COR-L47 (cell line): ENCODE data around the gene RTN1.

Source experiments
- DNase-seq: peaks from one replicate; lab custom pipeline; 2025; lab: John Stamatoyannopoulos, UW

Gene RTN1

GRCh38 chr14:59850458-59850857, 20.1 kb downstream of the RTN1 start:
- no peak for DNase-seq

- no peak for DNase-seq
Measured at GRCh38 chr14:59849411-59850130, 21.0 kb downstream of the RTN1 start.

- DNase-seq: no peak
Measured at GRCh38 chr14:59848671-59849070, 21.9 kb downstream of the RTN1 start.

GRCh38 chr14:59847711-59848110, 22.9 kb downstream of the RTN1 start:
- DNase-seq: no peak

- DNase-seq: no peak
Measured at GRCh38 chr14:59846595-59846994, 24.0 kb downstream of the RTN1 start.

GRCh38 chr14:59845245-59845644, 25.3 kb downstream of the RTN1 start:
- no peak for DNase-seq

- DNase-seq: no peak
Measured at GRCh38 chr14:59844186-59844812, 26.3 kb downstream of the RTN1 start.

- DNase-seq: no peak
Measured at GRCh38 chr14:59836116-59836515, 34.5 kb downstream of the RTN1 start.

- DNase-seq: no peak
Measured at GRCh38 chr14:59832653-59833294, 37.8 kb downstream of the RTN1 start.

- DNase-seq: no peak
Measured at GRCh38 chr14:59831121-59831730, 39.4 kb downstream of the RTN1 start.

GRCh38 chr14:59830338-59830734, 40.2 kb downstream of the RTN1 start:
- DNase-seq: no peak

GRCh38 chr14:59829469-59830337, 40.9 kb downstream of the RTN1 start:
- no peak for DNase-seq

- no peak for DNase-seq
Measured at GRCh38 chr14:59828276-59828675, 42.3 kb downstream of the RTN1 start.

GRCh38 chr14:59827401-59827800, 43.2 kb downstream of the RTN1 start:
- DNase-seq: no peak

GRCh38 chr14:59826150-59826549, 44.4 kb downstream of the RTN1 start:
- no peak for DNase-seq

- DNase-seq: no peak
Measured at GRCh38 chr14:59823179-59823578, 47.4 kb downstream of the RTN1 start.

- DNase-seq: no peak
Measured at GRCh38 chr14:59819446-59820088, 51.0 kb downstream of the RTN1 start.

GRCh38 chr14:59816941-59817340, 53.6 kb downstream of the RTN1 start:
- DNase-seq: no peak

- no peak for DNase-seq
Measured at GRCh38 chr14:59814988-59815387, 55.6 kb downstream of the RTN1 start.

GRCh38 chr14:59811815-59812214, 58.8 kb downstream of the RTN1 start:
- no peak for DNase-seq

GRCh38 chr14:59811073-59811472, 59.5 kb downstream of the RTN1 start:
- DNase-seq: no peak
